HG02642 (cell line): Measurements from ENCODE around the gene PTPN13.

Source experiments
- ATAC-seq: cut with Tn5 transposase; IDR thresholded peaks from one replicate; pipeline ENCODE4 v1.9.1; 2021; ENCODE audit warnings: mild to moderate bottlenecking; ENCODE audit not compliant: unreplicated experiment, poor library complexity

Gene PTPN13, protein sequence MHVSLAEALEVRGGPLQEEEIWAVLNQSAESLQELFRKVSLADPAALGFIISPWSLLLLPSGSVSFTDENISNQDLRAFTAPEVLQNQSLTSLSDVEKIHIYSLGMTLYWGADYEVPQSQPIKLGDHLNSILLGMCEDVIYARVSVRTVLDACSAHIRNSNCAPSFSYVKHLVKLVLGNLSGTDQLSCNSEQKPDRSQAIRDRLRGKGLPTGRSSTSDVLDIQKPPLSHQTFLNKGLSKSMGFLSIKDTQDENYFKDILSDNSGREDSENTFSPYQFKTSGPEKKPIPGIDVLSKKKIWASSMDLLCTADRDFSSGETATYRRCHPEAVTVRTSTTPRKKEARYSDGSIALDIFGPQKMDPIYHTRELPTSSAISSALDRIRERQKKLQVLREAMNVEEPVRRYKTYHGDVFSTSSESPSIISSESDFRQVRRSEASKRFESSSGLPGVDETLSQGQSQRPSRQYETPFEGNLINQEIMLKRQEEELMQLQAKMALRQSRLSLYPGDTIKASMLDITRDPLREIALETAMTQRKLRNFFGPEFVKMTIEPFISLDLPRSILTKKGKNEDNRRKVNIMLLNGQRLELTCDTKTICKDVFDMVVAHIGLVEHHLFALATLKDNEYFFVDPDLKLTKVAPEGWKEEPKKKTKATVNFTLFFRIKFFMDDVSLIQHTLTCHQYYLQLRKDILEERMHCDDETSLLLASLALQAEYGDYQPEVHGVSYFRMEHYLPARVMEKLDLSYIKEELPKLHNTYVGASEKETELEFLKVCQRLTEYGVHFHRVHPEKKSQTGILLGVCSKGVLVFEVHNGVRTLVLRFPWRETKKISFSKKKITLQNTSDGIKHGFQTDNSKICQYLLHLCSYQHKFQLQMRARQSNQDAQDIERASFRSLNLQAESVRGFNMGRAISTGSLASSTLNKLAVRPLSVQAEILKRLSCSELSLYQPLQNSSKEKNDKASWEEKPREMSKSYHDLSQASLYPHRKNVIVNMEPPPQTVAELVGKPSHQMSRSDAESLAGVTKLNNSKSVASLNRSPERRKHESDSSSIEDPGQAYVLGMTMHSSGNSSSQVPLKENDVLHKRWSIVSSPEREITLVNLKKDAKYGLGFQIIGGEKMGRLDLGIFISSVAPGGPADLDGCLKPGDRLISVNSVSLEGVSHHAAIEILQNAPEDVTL (N-terminal part only)

DNA sequence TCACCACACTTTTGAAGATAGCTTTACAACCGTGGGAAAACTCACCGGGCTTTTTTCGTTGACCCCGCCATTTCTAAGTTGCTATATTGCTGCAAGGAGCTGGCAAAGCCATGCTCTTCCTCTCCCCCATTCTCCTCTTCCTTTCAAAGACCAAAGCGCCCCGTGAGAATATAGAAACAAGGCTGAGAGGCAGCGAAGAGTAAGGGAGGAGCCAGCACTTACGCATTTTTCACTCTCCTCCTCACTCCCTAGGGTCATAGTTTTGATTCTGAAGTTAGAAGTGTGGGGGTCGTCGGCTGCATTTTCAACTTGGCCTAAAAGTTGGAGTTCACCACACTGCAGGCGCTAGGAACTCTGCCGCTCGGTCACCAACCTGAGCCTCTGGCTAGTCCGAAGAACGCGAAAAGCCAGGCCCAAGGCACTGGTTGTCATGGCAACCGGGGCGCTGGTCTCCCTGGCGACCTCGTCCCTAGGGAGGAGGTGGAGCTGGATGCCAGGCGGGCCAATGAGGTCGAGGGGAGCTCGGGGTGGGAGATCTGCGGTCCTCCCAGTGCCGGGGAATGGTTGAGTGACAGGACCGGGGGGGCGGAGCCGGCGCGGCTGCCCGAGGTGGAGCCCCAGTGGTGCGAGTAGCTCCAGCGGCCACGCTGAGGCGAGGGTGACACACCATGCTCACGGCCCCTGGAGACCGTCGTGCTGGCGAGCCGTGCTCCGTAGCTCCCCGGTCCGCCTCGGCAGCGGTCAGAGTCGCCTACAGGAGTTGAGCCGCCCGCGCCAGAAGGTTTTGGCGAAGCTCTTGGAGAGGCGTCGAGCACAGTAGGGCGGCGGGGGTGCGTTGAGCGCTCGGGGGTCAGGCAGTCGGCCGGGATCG is at the start of gene PTPN13:
Gene PTPN13, plus strand, starts transcription at position 628 of the 871 bp plus-strand sequence. CDS start 40,942 bp downstream, outside the sequence.
- peak; percentile 99 for ATAC-seq

DNA sequence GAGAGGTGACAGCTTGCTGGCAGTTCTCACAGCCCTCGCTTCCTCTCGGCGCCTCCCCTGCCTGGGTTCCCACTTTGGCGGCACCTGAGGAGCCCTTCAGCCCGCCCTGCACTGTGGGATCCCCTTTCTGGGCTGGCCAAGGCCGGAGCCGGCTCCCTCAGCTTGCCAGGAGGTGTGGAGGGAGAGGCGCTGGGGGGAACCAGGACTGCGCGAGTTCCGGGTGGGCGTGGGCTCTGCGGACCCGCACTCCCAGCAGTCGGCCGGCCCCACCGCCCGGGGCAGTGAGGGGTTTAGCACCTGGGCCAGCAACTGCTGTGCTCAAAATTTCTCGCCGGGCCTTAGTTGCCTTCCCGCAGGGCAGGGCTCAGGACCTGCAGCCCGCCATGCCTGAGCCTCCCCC is 47.0 kb upstream of the PTPN13 start:
- no peak for ATAC-seq

DNA sequence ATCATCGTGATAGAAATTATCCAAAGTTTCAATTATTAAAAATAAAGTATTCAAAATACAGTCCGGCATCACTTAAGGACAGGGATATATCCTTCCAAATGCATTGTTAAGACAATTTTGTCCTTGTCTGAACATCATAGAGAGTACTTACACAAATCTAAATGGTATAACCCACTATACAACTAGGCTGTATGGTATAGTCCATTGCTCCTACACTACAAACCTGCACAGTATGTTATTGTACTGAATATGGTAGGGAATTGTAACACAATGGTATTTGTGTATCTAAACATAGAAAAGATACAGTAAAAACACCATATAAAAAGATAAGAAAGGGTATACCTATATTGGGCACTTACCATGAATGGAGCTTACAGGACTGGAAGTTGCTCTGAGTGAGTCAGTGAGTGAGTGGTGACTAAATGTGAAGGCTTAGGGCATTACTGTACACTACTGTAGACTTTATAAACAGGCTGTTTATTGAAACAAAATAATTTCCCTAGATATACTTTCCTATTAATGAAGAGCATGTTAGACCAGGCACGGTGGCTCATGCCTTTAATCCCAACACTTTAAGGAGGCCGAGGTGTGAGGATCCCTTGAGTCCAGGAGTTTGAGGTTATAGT is 44.8 kb upstream of the PTPN13 start:
- ATAC-seq: no peak

DNA sequence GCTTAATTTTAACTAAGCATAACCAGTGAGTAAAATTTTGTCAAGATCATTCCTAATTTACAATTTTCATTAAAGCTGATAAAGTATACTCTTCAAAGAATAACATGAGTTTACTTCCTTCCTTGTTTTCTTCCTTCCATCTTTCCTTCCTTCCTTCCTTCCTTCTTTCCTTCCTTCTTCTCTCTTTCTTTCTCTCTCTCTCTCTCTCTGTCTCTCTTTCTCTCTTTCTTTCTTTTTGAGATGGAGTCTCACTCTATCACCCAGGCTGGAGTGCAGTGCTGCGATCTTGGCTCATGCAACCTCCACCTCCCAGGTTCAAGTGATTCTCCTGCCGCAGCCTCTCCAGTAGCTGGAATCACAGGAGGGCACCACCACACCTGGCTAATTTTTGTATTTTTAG is 42.7 kb upstream of the PTPN13 start:
- ATAC-seq: no peak

DNA sequence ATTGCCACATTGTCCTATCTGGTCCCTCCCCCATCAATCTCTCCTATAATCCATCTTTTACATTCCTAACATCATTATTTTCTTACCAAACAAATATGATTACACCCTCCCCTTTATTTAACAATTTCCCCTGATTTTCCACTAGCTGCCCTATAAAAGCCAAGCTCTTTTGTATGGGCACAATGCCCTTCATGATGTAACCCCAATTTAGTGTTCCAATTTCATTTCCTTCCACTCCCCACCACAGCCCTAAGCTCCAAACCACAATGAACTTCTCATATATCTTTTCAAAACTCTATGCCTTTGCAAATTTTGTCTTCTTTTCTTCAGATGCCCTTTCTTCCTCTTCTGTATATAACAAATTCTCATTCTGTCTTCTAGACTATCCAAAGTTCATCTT is 39.5 kb upstream of the PTPN13 start:
- no peak for ATAC-seq

DNA sequence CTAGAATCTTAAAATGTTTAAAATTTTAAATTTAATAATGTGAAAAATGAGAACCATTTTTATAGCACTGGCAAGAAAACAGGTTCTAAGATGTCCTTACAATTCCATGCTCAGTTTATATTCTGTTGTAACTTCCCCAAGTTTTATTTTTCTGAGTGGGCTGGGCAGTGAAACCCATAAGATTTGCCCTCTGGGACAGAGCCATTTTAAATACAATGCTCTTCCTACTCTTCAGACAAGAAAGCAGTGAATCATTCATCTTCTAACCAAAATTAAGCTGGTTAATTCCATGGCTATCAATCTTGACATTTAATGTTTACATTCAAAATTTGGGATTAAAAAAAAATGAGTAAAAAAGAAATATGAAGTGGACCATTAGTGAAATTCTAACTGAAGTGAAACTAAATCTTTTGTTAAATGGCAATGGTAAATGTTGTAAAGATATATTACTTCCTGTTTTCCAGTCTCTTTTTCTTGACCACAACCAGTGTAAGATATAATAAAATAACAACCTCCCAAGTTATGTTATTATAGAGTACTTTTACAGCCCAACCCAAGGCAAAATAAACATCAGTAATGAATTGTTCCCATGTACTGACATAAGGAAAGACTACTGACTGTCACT is 37.2 kb upstream of the PTPN13 start:
- no peak for ATAC-seq

DNA sequence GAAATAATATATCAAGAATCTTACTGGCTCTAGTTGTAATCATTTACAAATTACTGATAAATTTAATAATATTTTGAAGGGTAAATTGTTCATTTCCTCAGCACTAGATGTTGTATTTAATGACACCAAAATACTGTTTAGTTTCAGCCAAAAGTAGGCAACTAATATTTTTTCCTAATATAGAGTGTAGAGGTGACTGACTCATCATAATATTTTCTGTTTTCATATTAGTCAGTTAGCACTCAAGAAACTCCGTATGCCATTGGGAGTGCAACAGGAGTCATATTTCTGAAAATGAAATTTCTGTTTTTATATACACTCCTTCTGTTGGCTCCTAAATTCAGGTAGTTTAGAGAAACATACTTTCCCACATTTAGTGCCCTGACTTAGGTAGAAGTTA is 36.6 kb upstream of the PTPN13 start:
- peak; percentile 88 for ATAC-seq

DNA sequence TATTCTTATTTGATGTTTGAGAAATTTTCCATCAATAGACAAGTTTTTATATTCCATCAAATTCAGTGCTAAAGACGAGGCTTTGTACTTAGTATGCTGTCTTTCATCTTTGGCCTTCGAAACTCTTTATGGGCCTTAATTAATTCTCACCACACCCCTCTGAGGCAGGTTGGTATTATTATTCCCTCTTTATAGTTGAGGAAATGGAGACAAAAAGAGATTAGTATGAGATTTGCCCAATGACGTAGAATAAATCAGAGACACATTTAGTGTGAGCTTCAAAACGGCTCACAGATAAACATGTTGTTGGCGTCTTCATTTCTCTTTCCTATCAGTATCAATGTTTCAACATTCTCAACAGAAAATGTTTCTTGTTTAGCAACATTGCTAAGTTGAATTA is 35.9 kb upstream of the PTPN13 start:
- no peak for ATAC-seq

DNA sequence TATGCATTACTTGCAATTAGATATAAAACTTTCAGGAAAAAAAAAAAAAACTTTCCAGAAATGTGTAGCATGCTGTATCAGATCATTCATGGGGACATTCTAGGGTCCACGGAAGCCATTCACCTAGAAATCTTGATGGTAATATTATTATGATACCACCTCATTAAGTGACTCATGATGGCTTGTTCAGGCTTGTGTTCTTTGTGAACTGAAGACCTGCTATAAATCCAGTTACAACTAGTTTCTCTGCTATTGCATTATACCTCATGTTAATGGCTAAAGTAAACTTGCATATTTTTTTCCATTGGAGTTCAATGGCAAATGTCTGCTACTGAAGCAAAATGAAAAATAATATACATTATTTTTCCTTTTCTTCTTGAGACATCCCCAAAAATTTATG is 35.3 kb upstream of the PTPN13 start:
- no peak for ATAC-seq

DNA sequence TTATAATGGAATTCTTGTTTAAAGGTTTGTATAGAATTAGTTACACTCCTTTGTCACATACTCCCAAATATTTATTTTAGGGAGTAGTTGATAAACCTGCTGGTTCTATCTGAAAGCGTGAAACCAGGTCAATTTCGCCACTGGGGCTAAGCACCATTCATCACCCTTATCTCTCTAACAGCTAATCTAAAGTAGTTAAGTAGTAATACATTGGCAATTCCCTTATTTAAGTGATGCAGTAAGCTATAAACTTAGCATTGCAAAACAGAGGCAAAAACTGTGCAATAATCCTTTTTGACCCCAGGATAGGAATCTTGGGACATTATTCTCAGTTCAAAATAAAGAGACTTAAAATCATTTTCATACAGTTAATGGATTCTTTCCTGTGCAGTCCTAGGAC is 33.7 kb upstream of the PTPN13 start:
- no peak for ATAC-seq

DNA sequence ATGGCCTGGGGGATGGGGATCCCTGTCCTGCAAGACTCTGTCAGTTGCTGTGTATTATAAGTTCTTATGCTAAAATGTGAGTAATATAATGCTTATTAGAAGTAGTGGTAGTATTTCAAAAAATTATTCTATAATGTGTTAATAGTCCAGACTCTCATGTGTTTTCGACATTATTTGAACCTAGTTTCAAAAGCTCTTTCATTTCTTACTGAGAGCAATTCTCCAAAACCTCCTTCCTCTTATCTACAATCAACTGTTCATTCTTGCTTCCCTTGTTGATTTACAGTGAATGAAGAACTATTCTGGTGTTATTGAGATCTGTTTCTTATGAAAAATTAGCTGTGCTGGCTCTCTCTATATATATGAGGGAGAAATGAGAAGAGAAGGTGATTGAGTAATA is 32.9 kb upstream of the PTPN13 start:
- ATAC-seq: no peak

DNA sequence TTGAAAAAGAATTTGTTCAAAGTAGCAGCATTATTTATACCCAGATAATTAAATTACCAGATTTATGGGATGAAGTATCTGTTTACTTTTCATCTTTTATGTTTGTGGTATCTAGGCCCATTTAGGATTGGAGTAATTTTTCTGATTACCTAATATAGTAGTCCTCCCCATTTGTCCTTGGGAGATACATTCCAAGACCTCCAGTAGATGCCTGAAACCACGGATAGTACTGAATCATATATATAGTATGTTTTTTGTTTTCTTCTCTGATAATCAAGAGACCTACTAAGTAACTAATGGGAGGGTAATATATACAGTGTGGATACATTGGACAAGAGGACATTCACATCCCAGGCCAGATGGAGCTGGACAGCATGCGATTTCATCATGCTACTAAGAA is 30.7 kb upstream of the PTPN13 start:
- ATAC-seq: no peak

DNA sequence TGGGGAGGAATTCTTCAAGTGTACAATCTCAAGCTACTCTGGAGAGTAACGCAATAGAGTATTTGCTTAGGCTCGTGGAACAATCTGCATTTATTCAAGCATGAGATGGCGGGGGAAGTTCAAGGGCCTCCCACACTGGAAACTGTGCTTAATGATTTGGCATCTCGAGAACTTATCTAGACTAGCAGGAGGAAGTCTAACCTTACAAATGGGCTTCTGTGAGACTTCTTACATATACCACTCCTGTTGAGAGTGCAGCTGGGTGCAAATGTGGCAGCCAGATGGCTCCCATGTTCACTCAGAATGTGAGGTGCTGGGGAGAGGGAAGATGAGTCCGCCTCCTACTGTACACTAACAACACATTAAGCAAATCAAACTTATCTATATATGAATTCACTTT is 29.3 kb upstream of the PTPN13 start:
- no peak for ATAC-seq

DNA sequence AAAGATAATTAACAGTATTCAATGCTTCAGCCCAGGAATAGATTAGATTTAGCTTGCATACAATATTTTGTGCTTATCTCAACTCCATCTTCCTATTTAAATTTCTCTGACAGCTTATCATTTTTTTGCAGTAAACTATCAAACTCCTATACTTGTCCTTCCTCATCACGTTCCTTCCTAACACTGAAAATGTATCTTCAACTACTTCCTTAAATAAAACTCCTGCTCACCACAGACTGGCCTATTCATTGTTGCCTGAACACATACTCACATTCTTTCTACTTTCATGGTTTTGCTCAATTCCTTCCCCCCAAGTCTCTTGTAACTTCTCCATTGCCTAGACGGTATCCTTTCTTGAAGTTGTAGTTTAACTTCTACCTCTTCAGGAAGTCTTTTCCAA is 28.5 kb upstream of the PTPN13 start:
- ATAC-seq: no peak

DNA sequence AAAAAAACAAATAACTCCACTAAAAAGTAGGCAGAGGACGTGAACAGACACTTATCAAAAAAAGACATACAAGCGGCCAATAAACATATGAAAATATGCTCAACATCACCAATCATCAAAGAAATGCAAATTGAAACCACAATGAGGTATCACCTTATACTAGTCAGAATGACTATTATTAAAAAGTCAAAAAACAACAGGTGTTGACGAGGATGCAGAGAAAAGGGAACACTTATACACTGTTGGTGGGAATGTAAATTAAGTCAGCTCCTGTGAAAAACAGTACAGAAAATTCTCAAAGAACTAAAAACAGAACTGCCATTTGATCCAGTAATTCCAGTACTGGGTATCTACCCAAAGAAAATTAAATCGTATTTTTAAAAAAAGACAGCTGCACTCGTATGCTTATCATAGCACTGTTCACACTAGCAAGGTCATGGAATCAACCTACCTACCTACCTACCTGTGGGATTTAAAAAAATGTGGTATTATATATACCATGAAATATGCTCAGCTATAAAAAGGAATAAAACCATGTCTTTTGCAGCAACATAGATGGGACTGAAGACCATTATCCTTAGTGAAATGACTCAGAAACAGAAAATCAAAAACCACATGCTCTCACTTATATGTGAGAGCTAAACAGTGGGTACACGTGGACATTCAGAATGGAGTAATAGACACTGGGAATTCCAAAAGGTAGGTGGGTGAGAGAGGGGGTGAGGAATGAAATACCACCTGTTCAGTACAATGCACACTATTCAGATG is 24.8 kb upstream of the PTPN13 start:
- ATAC-seq: peak; percentile 60

DNA sequence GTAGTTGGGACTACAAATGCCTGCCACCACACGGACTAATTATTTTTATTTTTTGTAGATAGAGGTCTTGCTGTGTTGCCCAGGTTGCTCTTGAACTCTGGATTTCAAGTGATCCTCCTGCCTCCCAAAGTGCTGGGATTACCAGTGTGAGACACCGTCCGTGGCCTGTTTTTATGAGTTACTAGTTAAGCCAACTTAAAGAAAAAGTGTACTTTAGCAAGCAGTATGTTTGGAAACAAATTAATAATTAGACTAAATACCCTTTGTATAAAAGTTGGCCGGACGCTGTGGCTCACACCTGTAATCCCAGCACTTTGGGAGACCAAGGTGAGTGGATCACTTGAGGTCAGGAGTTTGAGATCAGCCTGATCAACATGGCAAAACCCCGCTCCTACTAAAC is 14.2 kb upstream of the PTPN13 start:
- no peak for ATAC-seq

DNA sequence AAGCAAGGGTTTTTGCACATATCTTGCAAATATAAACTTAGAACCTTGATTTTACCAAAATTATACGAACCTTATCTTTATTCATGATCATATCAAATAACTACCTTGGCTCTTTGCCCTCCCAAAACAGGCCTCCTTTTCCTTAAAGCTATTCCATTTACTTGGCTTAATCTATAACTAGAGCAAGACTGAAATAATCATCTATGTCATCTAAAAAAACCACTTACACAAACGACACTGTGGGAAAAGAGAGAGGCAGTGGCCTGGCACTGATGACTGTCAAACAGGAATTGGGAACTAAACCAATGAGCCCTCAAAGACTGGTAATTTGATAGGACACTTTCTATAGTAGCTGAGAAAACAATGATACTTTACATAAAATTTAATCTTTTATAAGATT is 11.7 kb upstream of the PTPN13 start:
- ATAC-seq: no peak

DNA sequence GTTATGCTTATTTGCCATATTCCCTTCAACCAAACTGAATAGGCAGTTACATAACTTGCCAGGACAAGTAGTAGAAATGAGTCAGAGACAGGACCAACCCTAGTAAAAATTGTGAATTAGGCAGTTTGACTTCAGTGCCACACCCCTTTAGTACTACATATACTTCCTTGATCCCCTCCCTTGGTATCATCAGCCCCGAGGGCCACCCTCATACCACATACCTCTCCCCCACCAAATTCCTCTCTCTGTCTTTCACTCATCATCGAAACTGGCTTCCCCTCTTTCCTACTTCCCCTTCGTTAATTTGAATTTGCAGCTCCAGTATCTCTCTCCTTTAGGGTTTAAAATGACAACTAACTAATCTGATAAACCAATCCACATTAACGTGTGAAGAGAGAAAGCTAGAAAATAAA is 7.9 kb upstream of the PTPN13 start:
- no peak for ATAC-seq
